H9 (cell line): ENCODE results near the gene ARHGEF17. TPM values are rescaled to one million over a fixed set of nuclear protein-coding genes. Genes with fewer than 3 reads are reported as not detected.

ENCODE experiments used
- DNase-seq: peaks from one replicate; pipeline ENCODE4 v3.0.0-alpha.2; 2017
- H2AFZ ChIP-seq: one replicate; pipeline ENCODE4 v1.6.1; 2013; ENCODE audit warnings: mild to moderate bottlenecking, low read length, control low read depth, moderate library complexity
- H2AK5ac ChIP-seq: 2 replicates; pipeline ENCODE4 v1.6.1; 2013; ENCODE audit warnings: low read length, control low read depth, mixed read lengths; ENCODE audit not compliant: insufficient read length
- H2BK120ac ChIP-seq: one replicate; pipeline ENCODE4 v1.6.1; 2013; ENCODE audit warnings: low read depth, mild to moderate bottlenecking, low read length, control low read depth, inconsistent platforms; ENCODE audit not compliant: poor library complexity, severe bottlenecking
- H2BK12ac ChIP-seq: 2 replicates; pipeline ENCODE4 v1.6.1; 2013; ENCODE audit warnings: low read length, control low read depth, mixed read lengths, low read depth; ENCODE audit not compliant: insufficient read length
- H2BK15ac ChIP-seq: 2 replicates; pipeline ENCODE4 v1.6.1; 2013; ENCODE audit warnings: low read depth, low read length, control low read depth
- H2BK20ac ChIP-seq: one replicate; pipeline ENCODE4 v1.6.1; 2013; ENCODE audit warnings: low read depth, mild to moderate bottlenecking, low read length, control low read depth, inconsistent platforms; ENCODE audit not compliant: poor library complexity, severe bottlenecking
- H2BK5ac ChIP-seq: 2 replicates; pipeline ENCODE4 v1.6.1; 2013; ENCODE audit warnings: low read length, control low read depth, mixed read lengths; ENCODE audit not compliant: insufficient read length
- H3K14ac ChIP-seq: 2 replicates; pipeline ENCODE4 v1.6.1; 2013; ENCODE audit warnings: low read length, control low read depth; ENCODE audit not compliant: insufficient read depth
- H3K18ac ChIP-seq: 2 replicates; pipeline ENCODE4 v1.6.1; 2013; ENCODE audit warnings: low read depth, mild to moderate bottlenecking, mixed read lengths, low read length, control low read depth; ENCODE audit not compliant: insufficient read length
- H3K23ac ChIP-seq: 2 replicates; pipeline ENCODE4 v1.6.1; 2013; ENCODE audit warnings: low read length, control low read depth, mixed read lengths, low read depth; ENCODE audit not compliant: insufficient read length
- H3K23me2 ChIP-seq: 2 replicates; pipeline ENCODE4 v1.6.1; 2013; ENCODE audit warnings: low read depth, mild to moderate bottlenecking, mixed read lengths, low read length, control low read depth; ENCODE audit not compliant: insufficient read length, poor library complexity, severe bottlenecking
- H3K27ac ChIP-seq: 2 replicates; pipeline ENCODE4 v1.5.1; 2013; ENCODE audit warnings: low read length, control low read depth, mixed read lengths, low read depth; ENCODE audit not compliant: insufficient read length
- H3K27me3 ChIP-seq: 2 replicates; pipeline ENCODE4 v1.6.1; 2013; ENCODE audit warnings: low read length, control low read depth, inconsistent platforms; ENCODE audit not compliant: insufficient read depth
- H3K4ac ChIP-seq: 2 replicates; pipeline ENCODE4 v1.6.1; 2013; ENCODE audit warnings: low read depth, mild to moderate bottlenecking, control low read depth, inconsistent platforms, low read length, moderate library complexity
- H3K4me1 ChIP-seq: 2 replicates; pipeline ENCODE4 v1.6.1; 2013; ENCODE audit warnings: low read length, control low read depth, inconsistent platforms; ENCODE audit not compliant: insufficient read depth
- H3K4me2 ChIP-seq: 2 replicates; pipeline ENCODE4 v1.6.1; 2013; ENCODE audit warnings: low read length, control low read depth, mixed read lengths; ENCODE audit not compliant: insufficient read length, insufficient read depth
- H3K56ac ChIP-seq: 2 replicates; pipeline ENCODE4 v1.6.1; 2013; ENCODE audit warnings: low read depth, mild to moderate bottlenecking, mixed read lengths, low read length, control low read depth; ENCODE audit not compliant: insufficient read length
- H3K79me1 ChIP-seq: 2 replicates; pipeline ENCODE4 v1.6.1; 2013; ENCODE audit warnings: low read depth, mild to moderate bottlenecking, moderate library complexity, low read length, control low read depth, inconsistent platforms; ENCODE audit not compliant: insufficient read depth, poor library complexity, severe bottlenecking
- H3K79me2 ChIP-seq: 2 replicates; pipeline ENCODE4 v1.6.1; 2013; ENCODE audit warnings: low read length, control low read depth, inconsistent platforms; ENCODE audit not compliant: insufficient read depth
- H3K9ac ChIP-seq: 2 replicates; pipeline ENCODE4 v1.6.1; 2013; ENCODE audit warnings: low read length, control low read depth, mixed read lengths; ENCODE audit not compliant: insufficient read length; ENCODE audit errors: extremely low read depth
- H3K9me3 ChIP-seq: one replicate; pipeline ENCODE4 v1.6.1; 2013; ENCODE audit warnings: low read depth, low read length, inconsistent platforms; ENCODE audit not compliant: control insufficient read depth
- H3T11ph ChIP-seq: one replicate; pipeline ENCODE4 v1.6.1; 2013; ENCODE audit warnings: mild to moderate bottlenecking, low read length, control low read depth, inconsistent platforms
- H4K20me1 ChIP-seq: one replicate; pipeline ENCODE4 v1.6.1; 2013; ENCODE audit not compliant: control insufficient read depth, insufficient read length, insufficient read depth
- H4K5ac ChIP-seq: 2 replicates; pipeline ENCODE4 v1.6.1; 2013; ENCODE audit warnings: low read depth, mild to moderate bottlenecking, mixed read lengths, low read length, control low read depth; ENCODE audit not compliant: insufficient read length
- H4K8ac ChIP-seq: replicated peaks from 2 replicates; pipeline ENCODE4 v1.6.1; 2013; ENCODE audit warnings: low read length, control low read depth, mixed read lengths, low read depth; ENCODE audit not compliant: insufficient read length
- H4K91ac ChIP-seq: 2 replicates; pipeline ENCODE4 v1.6.1; 2013; ENCODE audit warnings: low read depth, mild to moderate bottlenecking, moderate library complexity, mixed read lengths, low read length, control low read depth; ENCODE audit not compliant: insufficient read length
- H3K27ac Mint-ChIP-seq, 3 experiments: 2 replicates in 2 of 3; 3 replicates in 1 of 3; pipeline ENCODE4 v1.8.0; 2020 to 2021; ENCODE audit warnings: mixed read lengths in 3 of 3, mild to moderate bottlenecking in 1 of 3, moderate library complexity in 1 of 3
- H3K27me3 Mint-ChIP-seq: 2 replicates; pipeline ENCODE4 v1.8.0; 2021; ENCODE audit warnings: low read depth, mild to moderate bottlenecking, moderate library complexity, mixed read lengths
- H3K36me3 Mint-ChIP-seq, 3 experiments: 2 replicates in 2 of 3; 3 replicates in 1 of 3; pipeline ENCODE4 v1.8.0; 2020 to 2021; ENCODE audit warnings: low read depth in 3 of 3, mixed read lengths in 3 of 3; ENCODE audit not compliant: insufficient read depth in 1 of 3
- H3K4me1 Mint-ChIP-seq, 2 experiments: 2 replicates each; pipeline ENCODE4 v1.8.0; 2020; ENCODE audit warnings: mixed read lengths in 2 of 2
- H3K4me3 Mint-ChIP-seq, 2 experiments: 2 replicates in 1 of 2; 3 replicates in 1 of 2; pipeline ENCODE4 v1.8.0; 2020 to 2021; ENCODE audit warnings: mild to moderate bottlenecking in 2 of 2, mixed read lengths in 2 of 2, moderate library complexity in 1 of 2
- H3K9me3 Mint-ChIP-seq, 2 experiments: 2 replicates in 1 of 2; 3 replicates in 1 of 2; pipeline ENCODE4 v1.8.0; 2020; ENCODE audit warnings: mild to moderate bottlenecking in 2 of 2, mixed read lengths in 2 of 2, moderate library complexity in 1 of 2
- WGBS: extraction: QIAGEN DNeasy Blood & Tissue Kit; methylation state at CpG from one replicate; pipeline ENCODE4 v1.1.7; 2013; ENCODE audit warnings: missing lambda C conversion rate, low lambda C conversion rate, mixed read lengths; ENCODE audit not compliant: insufficient read length; ENCODE audit errors: extremely low coverage; 5-methylcytosine and 5-hydroxymethylcytosine counted together
- total RNA-seq: library from RNA; stranded (reverse); gene quantifications from 2 replicates; pipeline ENCODE4 v1.2.1, GENCODE V29; 2021
- TF ChIP-seq, protein P1 (sequence below): fragments of 200-600 bp; sonication (generic); conservative IDR thresholded peaks from 3 replicates; pipeline ENCODE4 v1.8.0; 2021; ENCODE audit warnings: antibody characterized with exemption, mild to moderate bottlenecking

ARHGEF17 gene
- total RNA-seq, 1 experiment from 2014 or later = 7.4 TPM

DNA sequence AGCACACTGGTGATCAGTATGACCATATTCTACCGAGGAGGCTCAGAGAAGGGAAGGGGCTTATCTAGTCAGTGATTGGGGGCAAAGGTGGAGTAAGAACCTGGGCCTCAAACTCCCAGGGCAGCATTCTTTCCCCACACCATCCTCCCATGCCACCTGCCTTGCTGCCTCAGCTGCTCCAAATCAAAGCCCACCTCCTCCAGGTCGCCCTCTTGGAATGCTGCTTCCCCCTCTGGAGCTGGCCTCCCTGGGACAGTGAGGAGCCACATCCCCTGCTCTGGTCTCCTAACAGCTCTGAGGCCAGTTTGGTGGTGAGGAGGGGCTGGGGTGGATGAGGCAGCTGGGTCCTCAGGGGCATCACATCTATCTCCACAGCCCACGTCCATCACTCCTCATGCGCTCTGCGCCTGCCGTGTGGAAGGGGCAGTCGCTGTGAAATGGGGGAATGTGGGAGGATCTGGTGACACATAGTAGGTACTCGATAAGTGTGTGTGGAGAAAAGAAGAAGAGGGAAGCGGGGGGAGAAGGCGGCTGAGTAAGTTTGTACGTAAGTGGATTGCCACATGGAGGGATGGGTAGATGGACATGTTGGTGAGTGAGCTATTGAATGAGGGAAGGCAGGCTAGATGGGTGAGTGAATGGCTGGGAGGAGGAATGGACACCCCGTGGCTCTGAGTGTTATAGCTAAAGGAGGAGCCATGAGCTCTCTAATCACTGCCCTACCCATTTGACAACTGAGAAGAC, 16.1 kb upstream of the ARHGEF17 start:
- TF ChIP-seq, protein P1, sequence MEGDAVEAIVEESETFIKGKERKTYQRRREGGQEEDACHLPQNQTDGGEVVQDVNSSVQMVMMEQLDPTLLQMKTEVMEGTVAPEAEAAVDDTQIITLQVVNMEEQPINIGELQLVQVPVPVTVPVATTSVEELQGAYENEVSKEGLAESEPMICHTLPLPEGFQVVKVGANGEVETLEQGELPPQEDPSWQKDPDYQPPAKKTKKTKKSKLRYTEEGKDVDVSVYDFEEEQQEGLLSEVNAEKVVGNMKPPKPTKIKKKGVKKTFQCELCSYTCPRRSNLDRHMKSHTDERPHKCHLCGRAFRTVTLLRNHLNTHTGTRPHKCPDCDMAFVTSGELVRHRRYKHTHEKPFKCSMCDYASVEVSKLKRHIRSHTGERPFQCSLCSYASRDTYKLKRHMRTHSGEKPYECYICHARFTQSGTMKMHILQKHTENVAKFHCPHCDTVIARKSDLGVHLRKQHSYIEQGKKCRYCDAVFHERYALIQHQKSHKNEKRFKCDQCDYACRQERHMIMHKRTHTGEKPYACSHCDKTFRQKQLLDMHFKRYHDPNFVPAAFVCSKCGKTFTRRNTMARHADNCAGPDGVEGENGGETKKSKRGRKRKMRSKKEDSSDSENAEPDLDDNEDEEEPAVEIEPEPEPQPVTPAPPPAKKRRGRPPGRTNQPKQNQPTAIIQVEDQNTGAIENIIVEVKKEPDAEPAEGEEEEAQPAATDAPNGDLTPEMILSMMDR = no peak
- Histone ChIP-seq H3K79me2 (no peaks in the 10 kb centered on the region), H2AK5ac (no peak overlapping the region), H3K4ac (no peak overlapping the region), H4K20me1 (no peaks in the 10 kb centered on the region), H3K4me2 (no peak overlapping the region), H2BK12ac (no peak overlapping the region), H4K5ac (no peak overlapping the region), H3K56ac (no peak overlapping the region), H3T11ph (no peak overlapping the region), H2BK20ac (no peak overlapping the region), H2AFZ (no peak overlapping the region), H3K27me3 (no peaks in the 10 kb centered on the region; the same call in 1 of the 2 replicates), H3K18ac (no peak overlapping the region), H3K27ac (no peak overlapping the region), H3K23me2 (no peaks in the 10 kb centered on the region), H3K4me1 (no peaks in the 10 kb centered on the region), H2BK120ac (no peak overlapping the region), H4K8ac (no peak overlapping the region), H3K79me1 (no peaks in the 10 kb centered on the region), H3K9ac (no peak overlapping the region), H3K23ac (no peak overlapping the region), H3K9me3 (no peaks in the 10 kb centered on the region), H4K91ac (no peak overlapping the region), H2BK15ac (no peak overlapping the region), H2BK5ac (no peak overlapping the region), H3K14ac (no peak overlapping the region; the same call in 1 of the 2 replicates)
- Mint-ChIP-seq H3K36me3 (no peaks in the 10 kb centered on the region), H3K27ac (peak overlapping the region in 1 of 3 experiments; percentile 21; a peak in 1 of 7 replicates), H3K9me3 (no peaks in the 10 kb centered on the region), H3K27me3 (peaks cover 64% of the 10 kb centered on the region), H3K4me1 (peaks cover 13 to 18% of the 10 kb centered on the region in 2 experiments), H3K4me3 (no peak overlapping the region)
- DNase-seq = no peak
- WGBS = no CpG with 5 or more reads among the region's 12 CpGs
